Subcutaneous abdominal adipose tissue (tissue), 5 donors: Measurements from ENCODE around the gene PRIMA1.
"Not testable (repeated sequence)": the region's sequence is repeated elsewhere in the genome, so short reads cannot be mapped to it uniquely, and the experiment has no call there.

ENCODE experiments used
- H3K27ac ChIP-seq: one replicate; pipeline ENCODE4 v1.7.0; 2013; ENCODE audit warnings: low read depth, mild to moderate bottlenecking, inconsistent platforms, low read length, moderate library complexity
- H3K27me3 ChIP-seq, 5 donors: one replicate each; pipeline ENCODE4 v1.7.0; 2013; ENCODE audit warnings: low read length in 5 of 5, inconsistent platforms in 1 of 5; ENCODE audit not compliant: control insufficient read depth in 5 of 5, insufficient read depth in 4 of 5
- H3K36me3 ChIP-seq, 5 donors: one replicate each; pipeline ENCODE4 v1.7.0; 2013; ENCODE audit warnings: low read length in 5 of 5; ENCODE audit not compliant: control insufficient read depth in 5 of 5, insufficient read depth in 5 of 5
- H3K4me1 ChIP-seq, 5 donors: one replicate each; pipeline ENCODE4 v1.7.0; 2013; ENCODE audit warnings: low read length in 5 of 5, mild to moderate bottlenecking in 3 of 5, moderate library complexity in 1 of 5; ENCODE audit not compliant: control insufficient read depth in 5 of 5, insufficient read depth in 5 of 5
- H3K4me3 ChIP-seq, 5 donors: one replicate each; pipeline ENCODE4 v1.7.0; 2013; ENCODE audit warnings: low read length in 5 of 5, low read depth in 1 of 5
- H3K9ac ChIP-seq, 5 donors: one replicate each; pipeline ENCODE4 v1.7.0; 2013; ENCODE audit warnings: low read length in 5 of 5, mild to moderate bottlenecking in 4 of 5, moderate library complexity in 3 of 5
- H3K9me3 ChIP-seq, 5 donors: one replicate each; pipeline ENCODE4 v1.7.0; 2013; ENCODE audit warnings: low read length in 5 of 5; ENCODE audit not compliant: control insufficient read depth in 5 of 5
- donor health status: healthy.
- donor health status: healthy.
- donor health status: healthy.
- donor health status: healthy.
- donor health status: healthy.

Gene PRIMA1

GRCh38 chr14:93821051-93821450 is 32.8 kb upstream of the PRIMA1 start:
- peaks cover 0 to 8% (median 0%) of the 10 kb centered on the region in 5 donors for H3K4me1 ChIP-seq
- peaks cover 12 to 24% (median 20%) of the 10 kb centered on the region in 5 donors for H3K27me3 ChIP-seq
- H3K9ac ChIP-seq = no peak overlapping the region
- peaks cover 0 to 2% (median under 1%) of the 10 kb centered on the region in 5 donors for H3K9me3 ChIP-seq
- no peak overlapping the region for H3K27ac ChIP-seq
- H3K4me3 ChIP-seq = no peak overlapping the region
- no peaks in the 10 kb centered on the region for H3K36me3 ChIP-seq

- peaks cover 0 to 8% (median 0%) of the 10 kb centered on the region in 5 donors for H3K4me1 ChIP-seq
- peaks cover 2 to 17% (median 10%) of the 10 kb centered on the region in 5 donors for H3K9me3 ChIP-seq
- peaks cover 6 to 10% (median 7%) of the 10 kb centered on the region in 5 donors for H3K27me3 ChIP-seq
- H3K4me3 ChIP-seq = no peak overlapping the region
- no peaks in the 10 kb centered on the region for H3K36me3 ChIP-seq
- H3K27ac ChIP-seq = no peak overlapping the region
- H3K9ac ChIP-seq = no peak overlapping the region
Observed at GRCh38 chr14:93818857-93819256, 30.6 kb upstream of the PRIMA1 start.

- Histone ChIP-seq H3K4me3 (no peak overlapping the region), H3K36me3 (no peaks in the 10 kb centered on the region), H3K4me1 (no peaks in the 10 kb centered on the region), H3K27ac (no peak overlapping the region), H3K9ac (no peak overlapping the region), H3K9me3 (peaks cover 2 to 39% (median 18%) of the 10 kb centered on the region in 5 donors), H3K27me3 (peaks cover 0 to 3% (median 0%) of the 10 kb centered on the region in 5 donors)
Observed at GRCh38 chr14:93811676-93812075, 23.4 kb upstream of the PRIMA1 start.

- Histone ChIP-seq H3K36me3 (no peaks in the 10 kb centered on the region), H3K9me3 (peaks cover 2 to 38% (median 17%) of the 10 kb centered on the region in 5 donors), H3K9ac (no peak overlapping the region), H3K27me3 (peaks cover 0 to 3% (median 0%) of the 10 kb centered on the region in 5 donors), H3K4me3 (no peak overlapping the region), H3K4me1 (no peaks in the 10 kb centered on the region), H3K27ac (no peak overlapping the region)
Observed at GRCh38 chr14:93811020-93811419, 22.7 kb upstream of the PRIMA1 start.

- not testable (repeated sequence) for H3K27me3 ChIP-seq, H3K27ac ChIP-seq, H3K9ac ChIP-seq, H3K4me1 ChIP-seq, H3K4me3 ChIP-seq, H3K36me3 ChIP-seq
- peaks cover 0 to 28% (median 9%) of the 10 kb centered on the region in 5 donors for H3K9me3 ChIP-seq
Observed at GRCh38 chr14:93809491-93810420, 21.5 kb upstream of the PRIMA1 start.

- H3K9ac ChIP-seq = no peak overlapping the region
- H3K27me3 ChIP-seq = peaks cover 0 to 4% (median 0%) of the 10 kb centered on the region in 5 donors
- peaks cover 0 to 8% (median 5%) of the 10 kb centered on the region in 5 donors for H3K9me3 ChIP-seq
- no peak overlapping the region for H3K4me3 ChIP-seq
- peaks cover 0 to 6% (median 0%) of the 10 kb centered on the region in 5 donors for H3K4me1 ChIP-seq
- no peak overlapping the region for H3K27ac ChIP-seq
- no peaks in the 10 kb centered on the region for H3K36me3 ChIP-seq
Observed at GRCh38 chr14:93804654-93805053, 16.4 kb upstream of the PRIMA1 start.

GRCh38 chr14:93803408-93804318 is 15.4 kb upstream of the PRIMA1 start:
- no peak overlapping the region for H3K4me3 ChIP-seq
- H3K27ac ChIP-seq = no peak overlapping the region
- peaks cover 0 to 6% (median 0%) of the 10 kb centered on the region in 5 donors for H3K4me1 ChIP-seq

GRCh38 chr14:93799989-93800921 is 12.0 kb upstream of the PRIMA1 start:
- Histone ChIP-seq H3K27me3 (peaks cover 0 to 10% (median 0%) of the 10 kb centered on the region in 5 donors), H3K27ac (no peak overlapping the region), H3K4me1 (peaks cover 0 to 6% (median 0%) of the 10 kb centered on the region in 5 donors), H3K36me3 (no peaks in the 10 kb centered on the region), H3K4me3 (no peak overlapping the region), H3K9ac (no peak overlapping the region), H3K9me3 (peaks cover 0 to 3% (median 0%) of the 10 kb centered on the region in 5 donors)

More at GRCh38 chr14:93803408-93804318, 15.4 kb upstream of the PRIMA1 start:
- no peak overlapping the region for H3K9ac ChIP-seq
- peaks cover 0 to 8% (median 0%) of the 10 kb centered on the region in 5 donors for H3K27me3 ChIP-seq
- no peaks in the 10 kb centered on the region for H3K36me3 ChIP-seq
- H3K9me3 ChIP-seq = peaks cover 0 to 5% (median under 1%) of the 10 kb centered on the region in 5 donors

- H3K27ac ChIP-seq = no peak overlapping the region
- H3K9ac ChIP-seq = no peak overlapping the region
- H3K27me3 ChIP-seq = peaks cover 0 to 10% (median under 1%) of the 10 kb centered on the region in 5 donors
Observed at GRCh38 chr14:93799617-93799988, 11.3 kb upstream of the PRIMA1 start.

More at GRCh38 chr14:93799617-93799988, 11.3 kb upstream of the PRIMA1 start:
- peaks cover 0 to 6% (median 0%) of the 10 kb centered on the region in 5 donors for H3K4me1 ChIP-seq
- H3K9me3 ChIP-seq = peaks cover 0 to 3% (median 0%) of the 10 kb centered on the region in 5 donors
- no peaks in the 10 kb centered on the region for H3K36me3 ChIP-seq
- H3K4me3 ChIP-seq = no peak overlapping the region
